NCI-H226 (cell line): ENCODE results near the gene RTRAF.

Source experiments
- DNase-seq: peaks from one replicate; pipeline ENCODE4 v3.0.0-alpha.2; 2015

The RTRAF gene

DNA sequence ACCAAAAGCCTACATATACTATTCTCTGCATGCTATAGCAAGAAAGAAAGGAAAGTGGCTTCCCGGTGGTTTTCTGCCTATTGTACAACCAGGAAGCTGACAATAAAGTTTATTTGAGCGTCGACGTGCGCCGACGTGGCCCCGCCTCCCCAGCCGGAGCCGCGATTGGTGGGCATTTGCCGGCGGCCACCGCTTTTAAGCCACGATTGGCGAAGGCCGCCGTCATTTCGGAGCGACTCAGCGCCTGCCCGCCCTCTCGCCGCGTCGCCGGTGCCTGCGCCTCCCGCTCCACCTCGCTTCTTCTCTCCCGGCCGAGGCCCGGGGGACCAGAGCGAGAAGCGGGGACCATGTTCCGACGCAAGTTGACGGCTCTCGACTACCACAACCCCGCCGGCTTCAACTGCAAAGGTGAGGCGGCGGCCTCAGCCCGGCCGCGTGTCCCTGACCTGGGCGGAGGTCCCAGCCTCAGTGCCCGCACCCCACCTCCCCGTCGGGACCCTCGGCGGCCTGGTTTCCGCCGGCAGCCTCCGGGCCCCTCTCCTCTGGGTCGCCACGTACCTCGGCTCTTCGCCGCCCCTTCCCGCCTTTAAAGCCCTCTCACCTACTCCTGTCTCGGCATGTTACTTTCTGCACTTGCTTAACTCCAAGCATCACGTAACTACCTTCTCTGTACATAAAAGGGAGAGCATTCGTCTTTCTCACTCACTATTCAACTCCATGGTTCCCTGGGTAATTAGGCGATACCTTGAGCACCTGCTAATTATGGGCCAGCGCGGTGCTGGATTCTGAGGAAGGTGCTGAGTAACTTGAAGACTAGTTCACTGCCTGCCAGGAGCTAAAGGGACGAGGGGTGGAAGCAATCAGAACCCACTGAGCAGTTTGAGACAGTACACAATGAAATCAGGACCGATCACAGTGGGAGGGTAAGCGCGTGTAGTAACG, at the start of gene RTRAF:
Gene RTRAF, plus strand, starts transcription at position 254 of the 942 bp plus-strand sequence. Its CDS starts 94 bp downstream, at position 348.
- peak; percentile 84 for DNase-seq

GRCh38 chr14:51939755-51940301, 49.5 kb upstream of the RTRAF start:
- no peak for DNase-seq

DNA sequence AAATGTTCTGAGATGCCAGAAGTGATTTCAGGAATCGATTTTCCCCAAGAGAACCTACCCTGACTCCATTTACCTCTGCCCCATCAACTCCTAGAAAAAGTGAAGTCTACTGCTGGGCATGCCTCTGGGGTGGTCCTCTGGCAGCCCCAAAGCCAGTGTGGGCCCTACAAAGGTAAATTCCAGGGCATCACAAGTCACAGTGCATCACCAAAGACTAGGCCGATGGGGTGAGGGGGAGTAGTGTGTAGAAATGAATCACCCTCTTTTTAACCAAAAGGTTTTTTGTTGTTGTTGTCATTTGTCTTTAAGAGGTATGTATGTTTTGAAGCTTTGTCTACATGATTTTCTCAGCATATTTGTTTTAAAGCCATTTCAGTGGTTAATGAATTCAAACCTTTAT, 46.4 kb upstream of the RTRAF start:
- no peak for DNase-seq

- DNase-seq: no peak
Measured at GRCh38 chr14:51950007-51950406, 39.3 kb upstream of the RTRAF start.

DNA sequence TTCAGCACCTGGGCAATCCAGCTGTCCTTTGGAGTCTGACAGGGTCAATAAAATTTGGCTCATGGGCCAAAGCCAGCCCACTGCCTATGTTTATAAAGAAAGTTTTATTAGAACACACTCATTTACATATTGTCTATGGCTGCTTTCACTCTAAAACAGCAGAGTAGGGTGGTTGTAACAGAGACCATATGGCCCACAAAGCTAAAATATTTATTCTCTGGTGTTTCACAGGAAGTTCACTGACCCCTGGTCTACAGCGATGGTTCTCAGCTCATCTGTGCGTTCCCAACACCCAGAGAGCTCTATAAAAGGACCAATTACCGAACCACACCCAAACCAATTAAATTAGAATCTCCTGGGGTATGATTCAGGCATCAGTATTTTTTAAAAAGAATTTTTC, 37.7 kb upstream of the RTRAF start:
- no peak for DNase-seq

GRCh38 chr14:51954031-51954430, 35.3 kb upstream of the RTRAF start:
- DNase-seq: no peak

- no peak for DNase-seq
Measured at GRCh38 chr14:51954657-51955056, 34.7 kb upstream of the RTRAF start.

DNA sequence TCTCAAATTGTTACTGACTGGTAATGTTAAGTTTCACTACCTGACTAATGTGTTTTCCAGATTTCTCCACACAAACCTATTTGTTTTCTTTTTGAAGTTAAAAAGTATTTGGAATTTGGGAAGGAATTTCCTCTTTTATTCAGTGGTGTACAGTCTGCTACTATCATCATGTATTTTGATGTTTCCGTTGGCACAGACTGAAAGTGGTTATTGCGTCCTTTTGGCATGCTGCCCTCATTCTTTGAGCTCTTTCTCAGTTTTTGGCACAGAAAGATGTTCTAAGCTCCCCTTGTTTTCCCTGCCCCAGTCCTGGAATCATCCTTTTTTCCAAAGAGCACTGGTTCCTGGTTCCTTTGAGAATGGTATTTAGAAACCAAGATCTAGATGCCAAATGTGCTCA, 31.4 kb upstream of the RTRAF start:
- DNase-seq: peak; percentile 72

- no peak for DNase-seq
Measured at GRCh38 chr14:51959928-51960327, 29.4 kb upstream of the RTRAF start.

DNA sequence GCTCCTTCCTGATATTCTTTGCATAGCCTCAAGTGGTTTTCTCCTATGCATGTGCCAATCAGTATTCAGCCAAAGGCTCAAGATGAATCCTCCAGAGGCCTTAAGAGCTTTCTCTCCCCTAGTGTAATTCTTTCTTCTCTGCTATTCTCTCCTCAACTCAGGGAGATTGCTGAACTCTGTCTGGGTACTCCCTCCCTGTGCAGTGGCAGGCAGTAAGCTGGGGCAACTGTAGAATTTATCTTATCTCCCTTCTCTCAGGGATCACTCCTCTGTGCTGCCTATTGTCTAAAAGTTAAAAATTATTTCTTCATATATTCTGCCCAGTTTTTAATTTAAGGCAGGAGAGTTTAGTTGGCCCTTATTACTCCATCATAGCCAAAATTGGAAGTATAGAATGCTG, 28.5 kb upstream of the RTRAF start:
- DNase-seq: no peak

DNA sequence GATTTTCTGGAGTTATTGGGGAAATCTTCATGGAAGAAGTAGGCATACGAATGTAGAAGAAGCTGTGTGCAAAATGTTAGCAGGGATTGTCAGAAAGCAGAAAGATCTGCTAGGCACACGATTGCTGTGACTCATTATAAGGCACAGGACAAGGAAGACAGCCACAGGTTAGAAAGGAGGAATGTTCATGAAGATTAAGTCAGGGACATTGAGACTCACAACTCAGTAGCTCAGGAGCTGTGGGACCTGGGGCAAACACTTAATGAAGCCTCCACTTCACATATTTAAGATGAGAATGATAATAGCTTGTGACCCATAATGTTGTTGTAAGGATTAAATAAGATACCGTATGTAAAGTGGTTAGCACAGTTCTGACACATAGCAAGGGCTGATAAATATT, 26.6 kb upstream of the RTRAF start:
- no peak for DNase-seq

- DNase-seq: no peak
Measured at GRCh38 chr14:51963286-51963685, 26.1 kb upstream of the RTRAF start.

- DNase-seq: no peak
Measured at GRCh38 chr14:51967521-51967920, 21.8 kb upstream of the RTRAF start.

- DNase-seq: no peak
Measured at GRCh38 chr14:51969852-51970540, 19.4 kb upstream of the RTRAF start.

- no peak for DNase-seq
Measured at GRCh38 chr14:51972566-51972965, 16.8 kb upstream of the RTRAF start.

GRCh38 chr14:51977075-51977474, 12.3 kb upstream of the RTRAF start:
- peak; percentile 82 for DNase-seq

DNA sequence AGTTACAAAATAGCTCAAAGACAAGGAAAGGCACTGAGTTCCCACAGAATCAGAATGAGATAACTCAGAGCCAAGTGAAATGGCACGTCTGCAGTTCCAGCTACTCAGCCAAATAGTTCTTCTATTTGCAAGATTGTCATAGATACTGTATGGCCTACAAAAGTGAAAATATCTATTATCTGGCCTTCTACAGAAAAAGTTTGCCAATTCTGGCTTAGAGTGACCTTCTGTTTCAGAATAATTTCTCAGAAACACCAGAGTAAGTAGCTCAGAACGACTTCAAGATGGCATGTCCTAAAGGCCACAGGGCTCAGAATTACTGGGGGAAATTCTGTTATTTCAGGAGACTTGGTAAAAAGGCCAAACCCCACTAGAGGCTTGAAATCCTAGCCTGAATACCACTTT, 10.7 kb upstream of the RTRAF start:
- no peak for DNase-seq

DNA sequence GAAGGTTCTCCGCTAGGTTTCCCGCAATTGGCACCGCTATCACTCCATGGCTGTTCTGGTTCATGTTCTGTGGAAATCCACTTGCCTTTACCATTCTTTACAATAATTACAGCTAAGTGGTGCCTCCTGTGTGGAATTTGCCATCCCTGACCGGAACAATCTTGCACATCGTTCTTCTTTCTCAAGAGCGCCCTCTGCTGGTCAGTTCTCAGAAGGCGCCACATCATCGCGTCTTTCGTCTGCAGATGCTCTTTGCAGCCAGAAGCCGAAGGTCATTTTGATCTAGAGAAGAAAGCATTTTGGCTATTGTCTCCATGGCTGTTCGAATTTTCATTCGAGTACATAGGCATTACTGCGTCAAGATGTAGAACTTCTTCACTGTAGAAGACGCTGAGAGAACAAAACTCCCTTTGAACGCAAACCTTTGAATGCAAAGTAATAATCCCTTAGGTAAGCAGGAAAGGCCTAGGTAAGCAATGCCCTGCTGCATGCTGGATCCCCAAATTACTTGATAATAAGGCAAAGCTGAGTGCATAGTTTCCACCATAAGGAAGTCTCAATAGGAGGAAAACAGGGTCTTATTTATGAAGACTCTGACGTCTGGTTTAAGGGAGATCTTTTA, 10.1 kb upstream of the RTRAF start:
- peak; percentile 59 for DNase-seq

GRCh38 chr14:51981218-51981854, 8.0 kb upstream of the RTRAF start:
- DNase-seq: no peak

GRCh38 chr14:51988221-51988620, 1.1 kb upstream of the RTRAF start:
- DNase-seq: no peak

- DNase-seq: no peak
Measured at GRCh38 chr14:51990488-51990887, 1.1 kb downstream of the RTRAF start.

DNA sequence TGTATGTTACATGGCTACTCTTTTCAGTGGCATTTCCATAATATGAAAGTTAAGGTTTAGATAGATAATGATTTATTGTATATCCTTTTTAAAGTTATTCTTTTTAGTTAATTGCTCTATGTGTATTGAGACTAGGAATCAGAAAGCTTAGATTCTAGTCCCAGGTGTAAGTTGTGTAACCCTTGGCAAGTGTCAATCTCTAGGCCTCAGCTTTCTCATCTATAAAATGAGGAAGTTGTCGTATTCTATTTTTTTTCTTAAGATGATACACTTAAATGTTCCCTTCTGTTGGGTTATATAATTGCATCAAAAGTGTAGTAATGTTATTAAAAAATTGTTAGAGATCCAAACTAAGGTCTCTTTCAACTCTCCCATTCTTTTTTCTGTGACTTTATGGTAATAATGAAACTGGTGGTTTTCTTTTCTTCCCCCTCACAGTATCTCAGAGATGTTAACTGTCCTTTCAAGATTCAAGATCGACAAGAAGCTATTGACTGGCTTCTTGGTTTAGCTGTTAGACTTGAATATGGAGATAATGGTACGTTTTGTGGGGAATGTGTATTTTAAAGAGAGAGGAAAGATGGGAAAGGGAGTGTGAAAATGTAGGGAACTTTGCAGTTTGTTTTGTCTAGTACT, 4.1 kb downstream of the RTRAF start:
- no peak for DNase-seq
